Cardiac muscle cell (in vitro differentiated cells and primary cell): Measurements from ENCODE around the gene SOX8. TPM values are rescaled to one million over a fixed set of nuclear protein-coding genes. Genes with fewer than 3 reads are reported as not detected.

Source experiments
- DNase-seq, 2 donors: peaks; one replicate each; pipeline versions ENCODE4 v3.0.0 to v3.0.0-alpha.2; 2010 to 2017; ENCODE audit warnings: low read depth in 1 of 2, low spot score in 1 of 2
- H3K27ac ChIP-seq: fragments of 200-600 bp; sonication (generic); 2 replicates; pipeline ENCODE4 v1.5.1; 2016
- H3K27me3 ChIP-seq: fragments of 200-600 bp; sonication (generic); 2 replicates; pipeline ENCODE4 v1.6.0; 2016; ENCODE audit warnings: control low read depth
- H3K36me3 ChIP-seq: fragments of 200-600 bp; sonication (generic); 2 replicates; pipeline ENCODE4 v1.5.1; 2016; ENCODE audit warnings: control low read depth
- H3K4me1 ChIP-seq: fragments of 200-600 bp; sonication (generic); 2 replicates; pipeline ENCODE4 v1.8.1; 2017; ENCODE audit warnings: low read depth, mild to moderate bottlenecking, mixed run types
- H3K4me3 ChIP-seq: fragments of 200-600 bp; sonication (generic); 2 replicates; pipeline ENCODE4 v1.5.1; 2016; ENCODE audit warnings: mild to moderate bottlenecking
- H3K9me3 ChIP-seq: fragments of 200-600 bp; sonication (generic); 2 replicates; pipeline ENCODE4 v1.5.1; 2017; ENCODE audit warnings: low read depth, mild to moderate bottlenecking, control low read depth
- CTCF ChIP-seq: IDR thresholded peaks from 2 replicates; pipeline ENCODE4 v1.5.1; 2012; ENCODE audit warnings: low read depth, mild to moderate bottlenecking, low read length
- polyA plus RNA-seq: library from polyadenylated mRNA; unstranded; fragments of >200 nt; fragmentation: Nextera tagmentation; extraction: Ambion mirVana; gene quantifications from 2 replicates; pipeline ENCODE4 v1.2.1, GENCODE V29; 2016
- total RNA-seq: library from RNA; depleted of rRNA; stranded (reverse); fragments of >200 nt; gene quantifications from 2 replicates; pipeline ENCODE4 v1.2.3, GENCODE V29; 2016

SOX8 gene
- total and polyA plus RNA-seq, 2 experiments from 2014 or later: 5.8 to 13.7 TPM

- Histone ChIP-seq H3K9me3 (no peaks in the 10 kb centered on the region), H3K4me3 (no peak overlapping the region), H3K36me3 (no peaks in the 10 kb centered on the region), H3K4me1 (no peaks in the 10 kb centered on the region), H3K27ac (no peak overlapping the region), H3K27me3 (peaks cover 3% of the 10 kb centered on the region)
- DNase-seq: peak in 1 of 2 donors; percentile 87
- TF ChIP-seq CTCF: no peak
These were observed 21.0 kb downstream of the SOX8 start for GRCh38 chr16:1002399-1003166.

DNA sequence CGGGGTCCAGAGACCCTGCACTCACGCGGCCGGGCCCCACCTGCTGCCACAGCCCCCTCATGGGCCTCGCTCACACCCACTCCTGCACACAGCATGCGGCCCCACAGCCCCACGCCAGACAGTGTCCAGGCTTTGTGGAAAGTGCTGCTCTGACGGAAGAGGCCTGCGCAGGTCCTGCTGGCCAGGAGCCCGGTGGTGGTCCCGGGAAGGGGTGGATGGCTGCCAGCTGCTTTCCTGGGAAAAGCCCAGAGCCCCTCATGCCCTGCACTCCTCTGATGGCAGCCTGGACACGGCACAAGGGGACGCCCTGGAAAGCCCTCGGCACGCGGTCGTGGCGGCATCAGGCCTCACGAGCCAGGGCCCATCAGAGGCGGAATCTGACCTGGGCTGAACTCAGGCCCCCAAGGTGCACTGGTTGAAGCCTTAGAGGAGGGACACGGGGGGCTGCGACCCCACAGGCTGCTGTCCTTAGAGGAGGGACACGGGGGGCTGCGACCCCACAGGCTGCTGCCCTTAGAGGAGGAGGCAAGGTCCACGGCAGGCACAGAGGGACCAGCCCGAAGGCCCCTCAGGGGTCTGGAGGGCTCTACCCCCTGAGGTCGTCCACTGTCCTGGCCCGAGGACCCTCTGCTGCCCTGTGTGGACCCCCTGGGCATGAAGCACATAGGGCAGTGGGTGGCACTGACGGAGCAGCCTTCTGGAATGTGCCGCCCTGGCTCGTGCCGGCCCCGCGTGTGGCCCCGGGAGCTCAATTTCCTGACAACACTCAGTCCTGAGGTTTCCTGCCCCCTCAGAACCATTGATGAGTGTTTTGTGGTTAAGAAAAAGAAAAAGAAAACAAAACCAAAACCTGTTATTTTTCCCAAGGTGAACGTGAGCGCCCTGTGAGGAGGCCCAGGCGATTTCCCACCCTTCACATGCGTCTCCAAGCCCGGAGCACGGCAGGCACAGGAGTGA lies 22.1 kb downstream of the SOX8 start:
- Histone ChIP-seq H3K27me3 (no peaks in the 10 kb centered on the region), H3K27ac (no peak overlapping the region), H3K36me3 (no peaks in the 10 kb centered on the region), H3K4me1 (no peaks in the 10 kb centered on the region), H3K9me3 (no peaks in the 10 kb centered on the region), H3K4me3 (no peak overlapping the region)
- peak in 1 of 2 donors; percentile 22 for DNase-seq
- no peak for TF ChIP-seq CTCF

- Histone ChIP-seq H3K4me3 (no peak overlapping the region), H3K27ac (no peak overlapping the region), H3K4me1 (no peaks in the 10 kb centered on the region), H3K36me3 (no peaks in the 10 kb centered on the region), H3K9me3 (no peaks in the 10 kb centered on the region), H3K27me3 (no peaks in the 10 kb centered on the region)
- no peak for TF ChIP-seq CTCF
- no peak for DNase-seq
These were observed 23.7 kb downstream of the SOX8 start for GRCh38 chr16:1005286-1005685.

DNA sequence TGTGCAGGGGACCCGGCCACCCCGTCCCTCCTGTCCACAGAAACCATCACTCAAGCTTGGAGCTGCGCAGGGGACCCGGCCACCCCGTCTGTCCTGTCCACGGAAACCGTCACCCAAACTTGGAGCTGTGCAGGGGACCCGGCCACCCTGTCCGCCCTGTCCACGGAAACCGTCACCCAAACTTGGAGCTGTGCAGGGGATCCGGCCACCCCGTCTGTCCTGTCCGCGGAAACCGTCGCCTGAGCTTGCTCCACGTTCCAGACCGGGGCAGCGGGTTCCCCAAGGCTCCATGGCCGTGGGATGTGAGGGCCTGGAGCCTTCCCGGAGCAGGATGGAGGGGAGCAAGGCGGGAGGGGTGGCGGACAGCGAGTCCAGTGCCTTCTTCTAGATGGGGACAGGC lies 25.2 kb downstream of the SOX8 start:
- no peak for TF ChIP-seq CTCF
- H3K36me3 ChIP-seq: no peaks in the 10 kb centered on the region
- H3K27me3 ChIP-seq: no peaks in the 10 kb centered on the region
- no peak for DNase-seq
- H3K4me3 ChIP-seq: no peak overlapping the region
- no peaks in the 10 kb centered on the region for H3K4me1 ChIP-seq
- H3K9me3 ChIP-seq: no peaks in the 10 kb centered on the region
- no peak overlapping the region for H3K27ac ChIP-seq

DNA sequence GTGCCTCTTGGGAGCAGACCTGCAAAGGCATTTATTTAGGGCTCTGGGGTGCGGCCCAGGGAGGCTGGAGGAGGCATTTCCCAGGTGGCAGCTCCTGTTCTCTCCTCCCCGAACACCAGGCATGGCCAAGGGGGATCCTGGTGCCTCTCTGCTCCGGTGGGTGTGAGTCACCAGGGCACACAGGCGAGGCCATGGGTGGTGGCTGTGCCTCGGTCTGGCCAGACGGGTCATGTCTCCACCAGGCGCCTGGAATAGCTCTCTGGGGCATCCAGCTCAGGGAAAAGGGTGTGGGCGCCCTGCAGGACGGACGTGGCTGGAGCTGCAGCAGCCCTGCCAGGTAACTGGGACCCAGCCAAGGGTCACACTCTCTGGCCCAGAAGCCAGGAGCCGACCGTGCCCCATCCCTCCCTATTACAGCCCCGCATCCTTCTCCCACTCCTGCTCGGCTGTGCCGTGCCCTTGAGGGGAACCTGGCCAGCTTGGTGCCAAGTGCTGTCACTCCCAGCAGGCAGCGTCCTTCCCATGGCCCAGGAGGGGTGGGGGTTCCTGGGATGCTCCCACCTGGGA lies 25.8 kb downstream of the SOX8 start:
- Histone ChIP-seq H3K27ac (no peak overlapping the region), H3K4me1 (no peaks in the 10 kb centered on the region), H3K4me3 (no peak overlapping the region), H3K9me3 (no peaks in the 10 kb centered on the region), H3K36me3 (no peaks in the 10 kb centered on the region), H3K27me3 (no peaks in the 10 kb centered on the region)
- TF ChIP-seq CTCF: no peak
- DNase-seq: no peak
